HG03469 (cell line): ENCODE data around the gene MICALL2.

Experiments used
- ATAC-seq: cut with Tn5 transposase; IDR thresholded peaks from one replicate; pipeline ENCODE4 v1.9.1; 2021; ENCODE audit warnings: mild to moderate bottlenecking, moderate library complexity, moderate number of reproducible peaks; ENCODE audit not compliant: unreplicated experiment

MICALL2 gene

GRCh38 chr7:1470901-1471300, 11.6 kb upstream of the MICALL2 start:
- no peak for ATAC-seq

GRCh38 chr7:1468643-1469298, 9.5 kb upstream of the MICALL2 start:
- no peak for ATAC-seq

DNA sequence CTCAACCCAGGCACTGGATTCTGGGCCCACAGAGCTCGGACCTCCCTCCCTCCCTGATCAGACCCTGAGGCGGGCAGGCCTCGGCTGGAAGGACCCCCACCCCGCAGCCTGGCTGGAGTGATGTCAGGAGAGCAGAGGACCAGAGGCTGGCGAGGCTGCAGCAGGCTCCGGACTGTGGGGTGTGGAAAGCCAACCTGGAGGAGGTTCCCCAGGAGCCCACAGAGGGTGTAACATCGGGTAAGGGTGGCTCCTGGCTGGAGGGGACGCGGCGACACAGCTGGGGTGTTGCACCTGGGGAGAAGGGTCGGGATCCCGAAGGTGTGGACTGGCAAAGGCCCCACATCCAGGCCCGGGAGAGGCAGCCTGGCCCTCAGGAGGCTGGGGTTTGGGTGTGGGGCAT, 8.9 kb upstream of the MICALL2 start:
- no peak for ATAC-seq

GRCh38 chr7:1466524-1467271, 7.4 kb upstream of the MICALL2 start:
- ATAC-seq: no peak

- no peak for ATAC-seq
Measured at GRCh38 chr7:1464694-1465093, 5.4 kb upstream of the MICALL2 start.

DNA sequence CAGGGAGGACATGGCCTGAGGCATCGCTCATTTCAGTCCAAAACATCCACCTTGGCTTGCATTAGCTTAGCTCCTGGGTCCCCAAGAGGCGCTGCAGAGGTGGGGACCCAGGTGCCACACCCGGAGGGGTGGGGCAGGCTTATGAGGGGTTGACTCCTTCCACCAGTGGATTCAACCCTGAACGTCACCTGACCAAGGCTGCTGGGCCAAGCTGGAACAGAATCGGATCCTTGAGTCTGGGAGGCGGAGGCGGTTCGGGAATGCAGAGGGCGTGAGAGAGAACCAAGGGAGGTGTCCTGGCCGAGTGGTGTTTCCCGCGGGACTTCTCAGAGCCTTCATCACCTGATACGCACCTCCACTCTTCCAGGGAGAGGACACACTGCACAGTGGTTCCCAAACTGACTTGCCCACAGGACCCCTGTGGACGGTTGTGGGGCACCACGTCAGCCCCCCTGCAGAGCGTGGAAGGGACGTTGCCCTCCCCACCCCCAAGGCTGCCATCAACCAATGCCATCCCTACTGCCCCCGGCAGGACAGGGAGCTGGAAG, 4.5 kb upstream of the MICALL2 start:
- no peak for ATAC-seq

DNA sequence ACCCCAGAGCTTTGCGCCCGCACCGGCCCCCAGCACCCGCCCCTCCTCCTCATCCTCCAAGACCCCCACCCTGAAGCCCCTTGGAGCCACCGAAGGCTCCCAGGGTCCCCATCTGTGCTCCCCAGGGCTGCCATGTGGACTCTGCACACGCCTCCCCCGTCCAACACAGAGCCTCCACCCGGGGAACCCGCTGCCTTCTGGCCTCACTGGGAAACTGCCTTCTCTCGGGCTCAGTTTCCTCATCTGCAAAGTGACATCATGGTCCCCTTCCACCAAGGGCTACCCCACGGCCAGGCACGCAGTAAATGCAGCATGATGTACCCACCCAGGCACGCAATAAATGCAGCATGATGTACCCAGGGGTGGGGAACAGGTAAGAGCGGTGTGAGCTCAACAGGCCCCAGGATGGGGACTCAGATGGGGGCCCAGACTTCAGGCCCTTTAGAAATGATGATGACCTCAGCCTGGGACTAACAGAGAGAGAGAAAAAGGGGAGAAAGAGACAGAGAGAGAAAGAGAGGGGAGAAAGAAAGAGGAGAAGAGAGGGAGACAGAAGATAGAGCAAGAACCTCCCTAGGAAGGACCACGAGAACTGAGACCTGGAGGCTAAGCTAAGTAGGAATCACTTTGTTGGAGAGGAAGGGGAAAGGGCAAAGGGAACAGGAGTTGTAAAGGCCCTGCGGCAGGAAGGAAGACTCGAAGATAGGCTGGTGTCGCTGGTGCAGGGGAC, 2.5 kb upstream of the MICALL2 start:
- ATAC-seq: no peak

DNA sequence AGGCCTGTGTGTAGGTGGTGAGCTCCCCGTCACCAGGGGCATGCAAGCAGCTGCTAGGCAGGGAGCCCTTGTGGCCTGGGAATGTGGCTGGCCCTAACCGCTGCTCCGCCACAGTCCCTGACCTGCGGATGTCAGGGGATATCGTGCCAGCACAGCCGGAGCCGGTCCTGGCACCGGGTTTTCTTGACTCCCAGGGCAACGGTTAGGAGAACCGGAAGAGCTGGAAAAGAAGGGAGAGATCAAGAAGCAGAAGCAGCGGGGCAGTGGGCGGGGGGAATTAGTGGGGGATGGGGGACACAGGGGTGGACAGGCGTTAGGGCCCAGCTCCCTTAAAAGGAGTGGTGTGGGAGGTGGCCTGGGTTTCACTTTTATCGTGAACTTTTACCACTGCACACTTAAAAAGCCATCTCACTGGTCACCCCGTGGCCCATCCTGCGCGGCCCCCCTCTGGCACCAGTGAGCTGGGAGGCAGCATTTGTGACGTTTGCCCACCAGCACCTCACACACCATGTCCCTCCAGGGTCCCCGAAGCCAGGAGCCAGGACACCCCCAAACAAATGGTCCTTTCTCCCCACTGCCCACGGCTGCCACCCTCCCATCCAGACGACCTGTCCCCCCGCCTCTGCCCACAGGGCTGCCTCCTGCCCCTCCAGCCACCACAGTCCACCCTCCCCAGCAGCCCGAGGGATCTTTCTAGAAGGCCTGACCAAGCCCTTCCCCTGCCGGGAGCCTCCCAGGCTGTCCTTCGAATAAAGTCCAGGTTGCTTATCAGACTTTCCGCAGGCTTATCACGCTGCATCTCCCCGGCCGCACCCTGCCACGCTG, 1.8 kb upstream of the MICALL2 start:
- ATAC-seq: no peak

GRCh38 chr7:1459920-1460820, 900 bp upstream of the MICALL2 start:
- no peak for ATAC-seq

GRCh38 chr7:1459512-1459892, 232 bp upstream of the MICALL2 start:
- peak; percentile 72 for ATAC-seq

DNA sequence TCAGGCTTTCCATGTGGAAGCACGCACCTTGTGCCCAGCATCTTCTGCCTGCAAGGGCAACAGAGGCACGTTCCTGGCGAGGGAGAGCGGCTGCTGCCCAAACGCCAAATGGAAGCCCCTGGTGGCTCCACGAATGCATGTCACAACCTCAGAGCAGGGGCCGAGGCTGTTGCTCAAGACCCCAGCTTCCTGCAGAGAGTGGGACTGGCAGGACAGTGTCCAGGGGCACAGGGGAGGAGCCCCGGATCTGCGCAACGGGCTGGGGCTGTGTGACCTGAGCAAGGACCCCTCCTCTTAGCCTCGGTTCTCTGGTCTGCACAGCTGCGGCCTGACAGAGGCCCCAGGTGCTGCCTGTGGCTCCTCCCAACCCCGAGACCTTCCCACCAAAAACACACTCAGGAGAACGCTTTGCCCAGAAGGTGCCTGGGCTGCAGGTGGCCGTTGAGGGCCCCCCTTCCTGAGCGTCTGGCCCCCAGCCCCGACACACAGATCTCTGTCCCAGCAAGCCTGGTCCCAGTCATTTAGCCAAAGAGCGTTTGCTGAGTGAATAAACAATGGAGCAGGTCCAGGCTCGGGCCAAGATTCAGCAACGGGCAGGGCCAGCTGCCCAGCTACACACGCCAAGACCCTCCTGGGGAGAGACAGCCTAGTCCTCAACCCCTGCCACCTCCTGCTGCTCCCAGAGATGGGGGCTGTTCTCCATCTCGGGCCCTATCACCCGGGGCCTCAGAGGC, 1.2 kb downstream of the MICALL2 start:
- ATAC-seq: no peak

GRCh38 chr7:1457059-1457948, 2.0 kb downstream of the MICALL2 start:
- ATAC-seq: no peak

GRCh38 chr7:1455955-1456354, 3.3 kb downstream of the MICALL2 start:
- ATAC-seq: no peak

GRCh38 chr7:1455241-1455939, 3.9 kb downstream of the MICALL2 start:
- no peak for ATAC-seq

DNA sequence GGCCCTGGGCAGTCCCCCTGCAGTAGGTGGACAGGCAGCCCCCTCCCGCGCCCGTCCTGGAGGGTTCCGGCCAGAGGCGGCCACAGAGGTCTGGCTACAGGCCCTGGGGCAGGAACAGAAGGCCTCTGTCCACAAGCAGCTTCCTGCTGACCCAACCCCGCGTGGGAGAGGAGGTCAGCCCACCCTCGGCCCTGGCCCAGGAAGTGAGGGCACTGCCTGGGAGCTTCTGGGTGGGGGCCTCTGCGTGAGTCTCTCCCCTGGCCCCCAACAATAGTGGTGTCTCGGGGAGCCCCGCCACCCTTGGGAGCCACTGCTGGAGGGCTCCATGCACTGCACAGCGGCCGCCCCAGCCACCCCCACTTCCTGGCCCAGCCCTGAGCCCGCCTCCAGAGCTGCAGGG, 4.7 kb downstream of the MICALL2 start:
- ATAC-seq: no peak

DNA sequence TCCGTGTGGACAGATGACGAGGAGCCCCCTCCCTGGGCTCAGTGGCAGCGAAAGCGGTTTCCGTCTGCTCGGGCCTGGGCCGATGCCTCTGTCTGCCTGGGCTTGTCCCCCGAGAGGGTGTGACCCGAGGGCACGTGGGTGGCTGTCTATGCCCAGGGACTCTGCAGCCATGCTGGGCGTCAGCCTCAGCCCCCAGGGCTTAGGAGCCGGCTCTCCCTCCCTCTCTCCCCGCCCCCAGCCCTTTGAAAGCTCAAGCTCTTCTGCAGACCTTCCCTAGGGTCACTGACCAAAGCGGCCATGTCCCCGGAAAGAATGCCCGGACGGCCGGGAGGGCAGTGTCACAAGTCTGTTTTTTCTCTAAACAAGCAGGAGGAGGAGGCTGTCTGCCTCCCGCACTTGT, 7.1 kb downstream of the MICALL2 start:
- no peak for ATAC-seq

GRCh38 chr7:1450987-1451386, 8.3 kb downstream of the MICALL2 start:
- ATAC-seq: no peak

DNA sequence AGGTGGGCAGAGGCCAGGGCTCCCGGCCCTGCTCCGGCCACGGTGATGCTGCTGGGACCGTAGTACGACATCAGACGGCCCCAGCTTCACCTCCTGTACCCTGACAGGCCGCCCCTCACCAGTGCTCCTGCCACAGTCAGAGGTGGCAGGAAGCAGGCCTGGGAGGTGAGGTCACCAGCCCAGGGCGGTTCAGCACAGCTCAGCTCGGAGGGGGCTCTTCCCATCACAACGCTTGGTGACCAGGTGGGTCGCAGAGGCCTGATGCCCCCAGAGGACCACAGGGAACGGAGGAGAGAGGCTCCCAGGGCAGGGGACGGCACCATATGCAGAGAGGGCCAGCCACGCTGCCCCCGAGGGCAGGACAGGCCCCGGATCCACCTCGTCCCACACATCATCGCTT, 8.8 kb downstream of the MICALL2 start:
- no peak for ATAC-seq
